ENCODE data around the gene DHX15. TPM values are rescaled to one million over a fixed set of nuclear protein-coding genes. Genes with fewer than 3 reads are reported as not detected.
A peak's percentile ranks its signal among the peaks of the same experiment; 100 is the strongest.

DHX15 gene
- total and polyA plus RNA-seq, 2 experiments from 2014 or later, result 226 to 372 TPM

- peaks cover 36% of the 10 kb centered on the region for H3K4me1 ChIP-seq (ENCODE audit: insufficient read depth)
- DNase-seq (ENCODE audit: low spot score) (no peak), ATAC-seq (no peak)
- peaks cover 13% of the 10 kb centered on the region for H3K27me3 Mint-ChIP-seq (ENCODE audit: insufficient read depth, low read depth, poor library complexity)
- H3K4me2 ChIP-seq, result no peak overlapping the region
- H3K36me3 Mint-ChIP-seq (ENCODE audit: low read depth), result peaks cover 33% of the 10 kb centered on the region
- peaks cover 4% of the 10 kb centered on the region; the same call in 1 of the 2 replicates for H3K36me3 ChIP-seq (ENCODE audit: insufficient read depth)
- no peak overlapping the region for H3K27ac Mint-ChIP-seq
- peaks cover 36% of the 10 kb centered on the region for H3K79me2 ChIP-seq (replicated peaks; ENCODE audit: insufficient read depth)
- TF ChIP-seq EZH2phosphoT487 (IDR thresholded peaks at IDR 0.05; ENCODE audit: unreplicated experiment) (no peak), ZNF331 (CRISPR knock-in tag; IDR thresholded peaks at IDR 0.05; ENCODE audit: low read depth) (no peak), POLR2AphosphoS5 (IDR thresholded peaks at IDR 0.05; ENCODE audit: low read depth) (no peak), CREB1 (CRISPR knock-in tag; IDR thresholded peaks at IDR 0.05; ENCODE audit: low read depth) (no peak), STAT1 (IDR thresholded peaks at IDR 0.05; ENCODE audit: unreplicated experiment) (no peak)
- TF ChIP-seq, protein P1, sequence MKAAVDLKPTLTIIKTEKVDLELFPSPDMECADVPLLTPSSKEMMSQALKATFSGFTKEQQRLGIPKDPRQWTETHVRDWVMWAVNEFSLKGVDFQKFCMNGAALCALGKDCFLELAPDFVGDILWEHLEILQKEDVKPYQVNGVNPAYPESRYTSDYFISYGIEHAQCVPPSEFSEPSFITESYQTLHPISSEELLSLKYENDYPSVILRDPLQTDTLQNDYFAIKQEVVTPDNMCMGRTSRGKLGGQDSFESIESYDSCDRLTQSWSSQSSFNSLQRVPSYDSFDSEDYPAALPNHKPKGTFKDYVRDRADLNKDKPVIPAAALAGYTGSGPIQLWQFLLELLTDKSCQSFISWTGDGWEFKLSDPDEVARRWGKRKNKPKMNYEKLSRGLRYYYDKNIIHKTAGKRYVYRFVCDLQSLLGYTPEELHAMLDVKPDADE (IDR thresholded peaks at IDR 0.05), result no peak
- TF ChIP-seq, protein P2, sequence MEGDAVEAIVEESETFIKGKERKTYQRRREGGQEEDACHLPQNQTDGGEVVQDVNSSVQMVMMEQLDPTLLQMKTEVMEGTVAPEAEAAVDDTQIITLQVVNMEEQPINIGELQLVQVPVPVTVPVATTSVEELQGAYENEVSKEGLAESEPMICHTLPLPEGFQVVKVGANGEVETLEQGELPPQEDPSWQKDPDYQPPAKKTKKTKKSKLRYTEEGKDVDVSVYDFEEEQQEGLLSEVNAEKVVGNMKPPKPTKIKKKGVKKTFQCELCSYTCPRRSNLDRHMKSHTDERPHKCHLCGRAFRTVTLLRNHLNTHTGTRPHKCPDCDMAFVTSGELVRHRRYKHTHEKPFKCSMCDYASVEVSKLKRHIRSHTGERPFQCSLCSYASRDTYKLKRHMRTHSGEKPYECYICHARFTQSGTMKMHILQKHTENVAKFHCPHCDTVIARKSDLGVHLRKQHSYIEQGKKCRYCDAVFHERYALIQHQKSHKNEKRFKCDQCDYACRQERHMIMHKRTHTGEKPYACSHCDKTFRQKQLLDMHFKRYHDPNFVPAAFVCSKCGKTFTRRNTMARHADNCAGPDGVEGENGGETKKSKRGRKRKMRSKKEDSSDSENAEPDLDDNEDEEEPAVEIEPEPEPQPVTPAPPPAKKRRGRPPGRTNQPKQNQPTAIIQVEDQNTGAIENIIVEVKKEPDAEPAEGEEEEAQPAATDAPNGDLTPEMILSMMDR (conservative IDR thresholded peaks at IDR 0.05; ENCODE audit: low read depth in 2 of 2), result no peak
- TF ChIP-seq, protein P3, sequence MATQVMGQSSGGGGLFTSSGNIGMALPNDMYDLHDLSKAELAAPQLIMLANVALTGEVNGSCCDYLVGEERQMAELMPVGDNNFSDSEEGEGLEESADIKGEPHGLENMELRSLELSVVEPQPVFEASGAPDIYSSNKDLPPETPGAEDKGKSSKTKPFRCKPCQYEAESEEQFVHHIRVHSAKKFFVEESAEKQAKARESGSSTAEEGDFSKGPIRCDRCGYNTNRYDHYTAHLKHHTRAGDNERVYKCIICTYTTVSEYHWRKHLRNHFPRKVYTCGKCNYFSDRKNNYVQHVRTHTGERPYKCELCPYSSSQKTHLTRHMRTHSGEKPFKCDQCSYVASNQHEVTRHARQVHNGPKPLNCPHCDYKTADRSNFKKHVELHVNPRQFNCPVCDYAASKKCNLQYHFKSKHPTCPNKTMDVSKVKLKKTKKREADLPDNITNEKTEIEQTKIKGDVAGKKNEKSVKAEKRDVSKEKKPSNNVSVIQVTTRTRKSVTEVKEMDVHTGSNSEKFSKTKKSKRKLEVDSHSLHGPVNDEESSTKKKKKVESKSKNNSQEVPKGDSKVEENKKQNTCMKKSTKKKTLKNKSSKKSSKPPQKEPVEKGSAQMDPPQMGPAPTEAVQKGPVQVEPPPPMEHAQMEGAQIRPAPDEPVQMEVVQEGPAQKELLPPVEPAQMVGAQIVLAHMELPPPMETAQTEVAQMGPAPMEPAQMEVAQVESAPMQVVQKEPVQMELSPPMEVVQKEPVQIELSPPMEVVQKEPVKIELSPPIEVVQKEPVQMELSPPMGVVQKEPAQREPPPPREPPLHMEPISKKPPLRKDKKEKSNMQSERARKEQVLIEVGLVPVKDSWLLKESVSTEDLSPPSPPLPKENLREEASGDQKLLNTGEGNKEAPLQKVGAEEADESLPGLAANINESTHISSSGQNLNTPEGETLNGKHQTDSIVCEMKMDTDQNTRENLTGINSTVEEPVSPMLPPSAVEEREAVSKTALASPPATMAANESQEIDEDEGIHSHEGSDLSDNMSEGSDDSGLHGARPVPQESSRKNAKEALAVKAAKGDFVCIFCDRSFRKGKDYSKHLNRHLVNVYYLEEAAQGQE (IDR thresholded peaks at IDR 0.05; ENCODE audit: unreplicated experiment), result no peak
- peaks cover 8% of the 10 kb centered on the region for H3F3A ChIP-seq (replicated peaks; ENCODE audit: low read depth)
- H3K27me3 ChIP-seq (ENCODE audit: insufficient read depth), result no peaks in the 10 kb centered on the region
- H3K4me1 Mint-ChIP-seq, result peaks cover 38% of the 10 kb centered on the region
- H3K4me3 ChIP-seq, result no peak overlapping the region
- no peak overlapping the region for H3K4me3 Mint-ChIP-seq
- H4K20me1 ChIP-seq (replicated peaks; ENCODE audit: insufficient read depth), result peaks cover 5% of the 10 kb centered on the region; the same call in 1 of the 2 replicates
- H3K27ac ChIP-seq (ENCODE audit: low read depth), result peak overlapping the region; percentile 16; the same call in 1 of the 2 replicates
- no peaks in the 10 kb centered on the region for H3K9me3 Mint-ChIP-seq
- no peak overlapping the region for H2AFZ ChIP-seq
- no peaks in the 10 kb centered on the region for H3K9me2 ChIP-seq (ENCODE audit: insufficient read depth)
These were observed 66.7 kb downstream of the DHX15 start for GRCh38 chr4:24517676-24518075.

DNA sequence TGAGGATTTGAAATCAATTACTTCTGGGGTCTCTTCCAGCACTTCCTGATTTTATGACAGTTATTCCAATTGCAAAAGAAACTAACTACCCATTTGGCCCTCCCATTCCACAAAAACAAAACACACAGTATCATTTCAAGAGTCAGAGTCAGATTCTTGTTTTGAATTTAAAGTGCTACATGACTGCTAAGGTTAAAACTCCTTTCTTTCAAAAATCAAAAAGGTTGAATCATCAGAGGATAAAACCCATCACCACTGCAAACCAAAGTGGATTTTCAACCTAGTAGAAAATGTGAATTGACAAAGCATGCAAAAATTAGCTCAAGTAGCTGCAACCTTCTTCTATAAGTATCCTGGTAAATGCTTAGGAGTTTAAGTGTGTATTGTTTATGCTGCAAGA lies 67.4 kb downstream of the DHX15 start:
- Histone ChIP-seq H3K27me3 (ENCODE audit: insufficient read depth) (no peaks in the 10 kb centered on the region), H3F3A (replicated peaks; ENCODE audit: low read depth) (peaks cover 11% of the 10 kb centered on the region), H3K4me2 (no peak overlapping the region), H3K27ac (ENCODE audit: low read depth) (peak overlapping the region; percentile 72; the same call in 1 of the 2 replicates), H3K9me2 (ENCODE audit: insufficient read depth) (no peaks in the 10 kb centered on the region), H4K20me1 (replicated peaks; ENCODE audit: insufficient read depth) (peaks cover 5% of the 10 kb centered on the region; the same call in 1 of the 2 replicates), H3K4me3 (no peak overlapping the region), H2AFZ (no peak overlapping the region), H3K79me2 (replicated peaks; ENCODE audit: insufficient read depth) (peaks cover 28% of the 10 kb centered on the region), H3K36me3 (ENCODE audit: insufficient read depth) (peaks cover 4% of the 10 kb centered on the region; the same call in 1 of the 2 replicates), H3K4me1 (ENCODE audit: insufficient read depth) (peaks cover 42% of the 10 kb centered on the region)
- H3K4me3 Mint-ChIP-seq, result no peak overlapping the region
- peaks cover 33% of the 10 kb centered on the region for H3K4me1 Mint-ChIP-seq
- DNase-seq (ENCODE audit: low spot score), result no peak
- no peaks in the 10 kb centered on the region for H3K9me3 Mint-ChIP-seq
- ATAC-seq, result no peak
- TF ChIP-seq ZNF114 (CRISPR knock-in tag; IDR thresholded peaks at IDR 0.05) (no peak), NANOG (IDR thresholded peaks at IDR 0.05; ENCODE audit: borderline replicate concordance) (no peak), EZH2phosphoT487 (IDR thresholded peaks at IDR 0.05; ENCODE audit: unreplicated experiment) (no peak)
- TF ChIP-seq, protein P2 (conservative IDR thresholded peaks at IDR 0.05; ENCODE audit: low read depth in 2 of 2), result no peak
- H3K27me3 Mint-ChIP-seq (ENCODE audit: insufficient read depth, low read depth, poor library complexity), result peaks cover 13% of the 10 kb centered on the region
- no peak overlapping the region for H3K27ac Mint-ChIP-seq
- peaks cover 29% of the 10 kb centered on the region for H3K36me3 Mint-ChIP-seq (ENCODE audit: low read depth)

Data from GM23338 (cell line).